Activated naive CD4-positive, alpha-beta T cell treated with anti-CD3 and anti-CD28 coated beads, Interleukin-2, amount 50 U/mL, for 24 hours (primary cell): ENCODE measurements around the gene CSNK2A2.

Experiments used
- H3K27ac Mint-ChIP-seq: one replicate; pipeline ENCODE4 v1.8.0; 2021; ENCODE audit warnings: mild to moderate bottlenecking, mixed read lengths
- H3K27me3 Mint-ChIP-seq: one replicate; pipeline ENCODE4 v1.8.0; 2021; ENCODE audit warnings: mixed read lengths
- H3K36me3 Mint-ChIP-seq: one replicate; pipeline ENCODE4 v1.8.0; 2021; ENCODE audit warnings: mixed read lengths
- H3K4me1 Mint-ChIP-seq: one replicate; pipeline ENCODE4 v1.8.0; 2021; ENCODE audit warnings: mixed read lengths
- H3K4me3 Mint-ChIP-seq: one replicate; pipeline ENCODE4 v1.8.0; 2021; ENCODE audit warnings: mild to moderate bottlenecking, mixed read lengths
- H3K9me3 Mint-ChIP-seq: one replicate; pipeline ENCODE4 v1.8.0; 2021; ENCODE audit warnings: mixed read lengths

Gene CSNK2A2

GRCh38 chr16:58128711-58129096 lies 69.2 kb downstream of the CSNK2A2 start:
- Mint-ChIP-seq H3K4me3 (peak overlapping the region; percentile 89), H3K27me3 (no peaks in the 10 kb centered on the region), H3K36me3 (peaks cover 3% of the 10 kb centered on the region), H3K4me1 (peaks cover 47% of the 10 kb centered on the region), H3K27ac (peak overlapping the region; percentile 77), H3K9me3 (no peaks in the 10 kb centered on the region)

GRCh38 chr16:58128181-58128631 lies 69.7 kb downstream of the CSNK2A2 start:
- no peaks in the 10 kb centered on the region for H3K27me3 Mint-ChIP-seq
- H3K27ac Mint-ChIP-seq = peak overlapping the region; percentile 79
- no peaks in the 10 kb centered on the region for H3K9me3 Mint-ChIP-seq
- peak overlapping the region; percentile 89 for H3K4me3 Mint-ChIP-seq
- peaks cover 3% of the 10 kb centered on the region for H3K36me3 Mint-ChIP-seq
- peaks cover 49% of the 10 kb centered on the region for H3K4me1 Mint-ChIP-seq

GRCh38 chr16:58127634-58128033 lies 70.3 kb downstream of the CSNK2A2 start:
- peak overlapping the region; percentile 18 for H3K27ac Mint-ChIP-seq

GRCh38 chr16:58127033-58127556 lies 70.8 kb downstream of the CSNK2A2 start:
- Mint-ChIP-seq H3K4me3 (peak overlapping the region; percentile 89), H3K4me1 (peaks cover 55% of the 10 kb centered on the region), H3K27ac (peak overlapping the region; percentile 51), H3K9me3 (no peaks in the 10 kb centered on the region), H3K36me3 (peaks cover 3% of the 10 kb centered on the region), H3K27me3 (no peaks in the 10 kb centered on the region)

More at GRCh38 chr16:58127634-58128033, 70.3 kb downstream of the CSNK2A2 start:
- H3K36me3 Mint-ChIP-seq = peaks cover 3% of the 10 kb centered on the region
- no peaks in the 10 kb centered on the region for H3K9me3 Mint-ChIP-seq
- H3K4me1 Mint-ChIP-seq = peaks cover 52% of the 10 kb centered on the region
- no peaks in the 10 kb centered on the region for H3K27me3 Mint-ChIP-seq
- peak overlapping the region; percentile 89 for H3K4me3 Mint-ChIP-seq

- peak overlapping the region; percentile 51 for H3K27ac Mint-ChIP-seq
Measured at GRCh38 chr16:58126451-58126961, 71.4 kb downstream of the CSNK2A2 start.

GRCh38 chr16:58125781-58126335 lies 72.0 kb downstream of the CSNK2A2 start:
- Mint-ChIP-seq H3K36me3 (peaks cover 3% of the 10 kb centered on the region), H3K4me3 (peak overlapping the region; percentile 30), H3K27ac (no peak overlapping the region), H3K9me3 (no peaks in the 10 kb centered on the region), H3K4me1 (peaks cover 66% of the 10 kb centered on the region), H3K27me3 (no peaks in the 10 kb centered on the region)

More at GRCh38 chr16:58126451-58126961, 71.4 kb downstream of the CSNK2A2 start:
- Mint-ChIP-seq H3K4me1 (peaks cover 61% of the 10 kb centered on the region), H3K4me3 (peak overlapping the region; percentile 89), H3K9me3 (no peaks in the 10 kb centered on the region), H3K36me3 (peaks cover 3% of the 10 kb centered on the region), H3K27me3 (no peaks in the 10 kb centered on the region)

GRCh38 chr16:58125041-58125440 lies 72.9 kb downstream of the CSNK2A2 start:
- no peak overlapping the region for H3K27ac Mint-ChIP-seq
- peaks cover 74% of the 10 kb centered on the region for H3K4me1 Mint-ChIP-seq
- H3K9me3 Mint-ChIP-seq = no peaks in the 10 kb centered on the region
- H3K4me3 Mint-ChIP-seq = no peak overlapping the region
- no peaks in the 10 kb centered on the region for H3K27me3 Mint-ChIP-seq
- peaks cover 3% of the 10 kb centered on the region for H3K36me3 Mint-ChIP-seq

- no peaks in the 10 kb centered on the region for H3K9me3 Mint-ChIP-seq
- no peak overlapping the region for H3K27ac Mint-ChIP-seq
- H3K27me3 Mint-ChIP-seq = no peaks in the 10 kb centered on the region
- no peak overlapping the region for H3K4me3 Mint-ChIP-seq
- peaks cover 3% of the 10 kb centered on the region for H3K36me3 Mint-ChIP-seq
- peaks cover 76% of the 10 kb centered on the region for H3K4me1 Mint-ChIP-seq
Measured at GRCh38 chr16:58124601-58124915, 73.3 kb downstream of the CSNK2A2 start.

- Mint-ChIP-seq H3K4me3 (no peak overlapping the region), H3K27me3 (no peaks in the 10 kb centered on the region), H3K4me1 (peaks cover 72% of the 10 kb centered on the region), H3K9me3 (no peaks in the 10 kb centered on the region), H3K36me3 (peaks cover 3% of the 10 kb centered on the region), H3K27ac (peak overlapping the region; percentile 57)
Measured at GRCh38 chr16:58123896-58124600, 73.9 kb downstream of the CSNK2A2 start.

- H3K36me3 Mint-ChIP-seq = no peaks in the 10 kb centered on the region
- H3K27me3 Mint-ChIP-seq = no peaks in the 10 kb centered on the region
- H3K27ac Mint-ChIP-seq = no peak overlapping the region
- no peaks in the 10 kb centered on the region for H3K9me3 Mint-ChIP-seq
- H3K4me3 Mint-ChIP-seq = no peak overlapping the region
- H3K4me1 Mint-ChIP-seq = peaks cover 61% of the 10 kb centered on the region
Measured at GRCh38 chr16:58121132-58121531, 76.8 kb downstream of the CSNK2A2 start.

GRCh38 chr16:58120234-58120633 lies 77.7 kb downstream of the CSNK2A2 start:
- Mint-ChIP-seq H3K27ac (no peak overlapping the region), H3K36me3 (peaks cover 5% of the 10 kb centered on the region), H3K4me3 (no peak overlapping the region), H3K4me1 (peaks cover 54% of the 10 kb centered on the region), H3K9me3 (no peaks in the 10 kb centered on the region), H3K27me3 (no peaks in the 10 kb centered on the region)

- Mint-ChIP-seq H3K27me3 (no peaks in the 10 kb centered on the region), H3K9me3 (no peaks in the 10 kb centered on the region), H3K27ac (no peak overlapping the region), H3K36me3 (peaks cover 8% of the 10 kb centered on the region), H3K4me1 (peaks cover 48% of the 10 kb centered on the region), H3K4me3 (no peak overlapping the region)
Measured at GRCh38 chr16:58119509-58119845, 78.4 kb downstream of the CSNK2A2 start.

GRCh38 chr16:58118801-58119508 lies 79.0 kb downstream of the CSNK2A2 start:
- peaks cover 43% of the 10 kb centered on the region for H3K4me1 Mint-ChIP-seq
- H3K27me3 Mint-ChIP-seq = no peaks in the 10 kb centered on the region
- peaks cover 8% of the 10 kb centered on the region for H3K36me3 Mint-ChIP-seq
- no peak overlapping the region for H3K4me3 Mint-ChIP-seq
- no peak overlapping the region for H3K27ac Mint-ChIP-seq
- no peaks in the 10 kb centered on the region for H3K9me3 Mint-ChIP-seq

GRCh38 chr16:58116529-58116928 lies 81.4 kb downstream of the CSNK2A2 start:
- Mint-ChIP-seq H3K4me3 (no peak overlapping the region), H3K4me1 (peaks cover 27% of the 10 kb centered on the region), H3K36me3 (peaks cover 23% of the 10 kb centered on the region), H3K27ac (no peak overlapping the region), H3K9me3 (no peaks in the 10 kb centered on the region), H3K27me3 (no peaks in the 10 kb centered on the region)

GRCh38 chr16:58116081-58116480 lies 81.8 kb downstream of the CSNK2A2 start:
- H3K9me3 Mint-ChIP-seq = no peaks in the 10 kb centered on the region
- H3K27ac Mint-ChIP-seq = no peak overlapping the region
- no peaks in the 10 kb centered on the region for H3K27me3 Mint-ChIP-seq
- peaks cover 23% of the 10 kb centered on the region for H3K36me3 Mint-ChIP-seq
- H3K4me3 Mint-ChIP-seq = no peak overlapping the region
- peaks cover 24% of the 10 kb centered on the region for H3K4me1 Mint-ChIP-seq
